ACC112 (cell line): Measurements from ENCODE around the gene LRRC40.

Experiments
- H2AFZ ChIP-seq: fragments of 200-600 bp; sonication (generic); one replicate; pipeline ENCODE4 v1.6.0; 2017; ENCODE audit warnings: antibody characterized with exemption, low read length; ENCODE audit not compliant: unreplicated experiment
- H3K27ac ChIP-seq: fragments of 200-600 bp; sonication (generic); 2 replicates; pipeline ENCODE4 v1.5.1; 2014; ENCODE audit warnings: low read depth, mild to moderate bottlenecking, antibody characterized with exemption, low read length, moderate library complexity
- H3K27me3 ChIP-seq: fragments of 200-600 bp; sonication (generic); 2 replicates; pipeline ENCODE4 v1.6.1; 2014; ENCODE audit warnings: mild to moderate bottlenecking, antibody characterized with exemption, low read length, moderate library complexity, mixed read lengths; ENCODE audit not compliant: insufficient read depth
- H3K36me3 ChIP-seq: fragments of 200-600 bp; sonication (generic); 2 replicates; pipeline ENCODE4 v1.6.1; 2016; ENCODE audit warnings: mild to moderate bottlenecking, antibody characterized with exemption, low read length, moderate library complexity, mixed read lengths; ENCODE audit not compliant: insufficient read depth
- H3K4me1 ChIP-seq: fragments of 200-600 bp; sonication (generic); one replicate; pipeline ENCODE4 v1.6.1; 2016; ENCODE audit warnings: low read length, mixed read lengths; ENCODE audit not compliant: insufficient read depth, unreplicated experiment, control insufficient read depth
- H3K4me3 ChIP-seq: fragments of 200-600 bp; sonication (generic); 2 replicates; pipeline ENCODE4 v1.5.1; 2014; ENCODE audit warnings: mild to moderate bottlenecking, low read depth, low read length
- H3K79me2 ChIP-seq: fragments of 200-600 bp; sonication (generic); one replicate; pipeline ENCODE4 v1.6.0; 2016; ENCODE audit warnings: low read length; ENCODE audit not compliant: control insufficient read depth, unreplicated experiment, insufficient read depth

LRRC40 gene

DNA sequence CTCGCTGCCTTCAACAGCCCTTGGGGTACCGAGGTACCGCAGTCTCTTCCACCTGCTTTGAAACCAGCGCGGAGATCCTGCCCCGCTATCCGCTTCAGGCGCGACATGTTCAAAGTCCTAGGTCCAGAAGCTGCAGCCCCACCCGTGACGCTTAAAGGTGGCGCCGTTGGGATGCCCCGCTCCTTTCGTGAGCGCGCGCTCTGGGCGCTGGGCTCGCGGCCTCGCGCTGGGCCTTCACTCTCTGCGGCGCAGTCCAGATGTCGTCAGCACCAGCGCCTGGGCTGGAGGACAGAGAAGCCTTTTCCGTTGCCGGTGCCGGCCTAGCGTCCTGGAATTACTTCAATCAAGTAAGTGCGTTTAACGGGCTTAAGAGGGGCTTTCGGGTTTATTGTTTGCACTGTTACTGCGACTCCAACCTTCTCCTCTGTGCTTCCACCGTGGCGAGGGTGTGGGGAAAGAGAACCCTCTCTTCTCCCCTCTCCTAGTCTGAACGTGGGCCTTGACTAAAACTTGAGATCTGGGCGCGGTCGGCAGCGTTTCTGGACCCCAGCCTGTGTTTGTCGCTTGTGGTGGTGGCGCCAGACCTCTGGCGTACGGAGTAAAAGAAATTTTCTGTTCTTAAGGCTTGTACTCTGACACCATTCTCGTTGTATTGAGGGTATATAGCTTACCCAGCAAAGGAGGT lies at the start of gene LRRC40:
LRRC40 (minus strand) TSS at position 146 of the 685 bp plus-strand sequence; CDS start at position 107, 39 bp downstream.
- Histone ChIP-seq H3K27me3 (no peaks in the 10 kb centered on the region), H3K79me2 (peaks cover 93% of the 10 kb centered on the region), H3K4me3 (peak within 1 kb of the TSS; percentile 94), H2AFZ (peak within 1 kb of the TSS; percentile 91), H3K4me1 (peaks cover 34% of the 10 kb centered on the region), H3K36me3 (peaks cover 5% of the 10 kb centered on the region; the same call in 1 of the 2 replicates), H3K27ac (peak within 1 kb of the TSS; percentile 92)

DNA sequence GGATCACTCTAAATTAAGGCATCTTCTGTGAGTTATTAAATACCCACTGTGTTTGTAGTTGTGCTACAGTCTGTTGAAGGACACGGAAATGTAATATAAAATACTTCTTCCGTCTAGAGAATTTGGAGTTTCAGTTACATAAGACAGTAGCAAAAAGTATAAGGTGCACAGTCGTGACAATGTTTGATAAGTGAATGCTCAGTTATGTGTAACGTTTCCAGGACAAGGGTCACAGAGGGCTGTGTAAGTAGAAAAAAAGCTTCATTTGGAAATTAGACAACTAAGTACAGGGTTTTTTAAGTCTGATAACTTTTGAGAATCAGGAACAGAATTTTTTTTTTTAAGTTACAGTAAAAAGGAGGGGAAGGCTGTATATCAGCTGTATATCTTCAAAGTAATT lies 43.4 kb upstream of the LRRC40 start:
- Histone ChIP-seq H2AFZ (no peak overlapping the region), H3K27me3 (no peaks in the 10 kb centered on the region), H3K36me3 (peaks cover 80% of the 10 kb centered on the region)

DNA sequence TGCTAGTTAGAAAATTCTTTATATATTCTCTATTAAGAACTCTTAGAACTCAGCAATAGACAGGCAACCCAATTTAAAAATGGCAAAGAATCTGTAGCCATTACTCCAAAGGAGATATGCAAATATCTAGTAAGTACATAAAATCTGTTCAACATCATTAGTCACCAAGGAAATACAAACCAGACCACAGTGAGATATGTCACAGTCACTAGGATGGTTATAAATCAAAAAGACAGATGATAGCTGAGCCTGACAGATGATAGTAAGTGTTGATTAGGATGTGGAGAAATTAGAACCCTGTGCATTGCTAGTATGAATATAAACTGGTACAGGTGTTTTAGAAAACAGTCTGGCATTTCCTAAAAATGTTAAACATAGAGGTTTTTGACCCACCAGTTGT lies 42.4 kb upstream of the LRRC40 start:
- H3K27me3 ChIP-seq, result no peaks in the 10 kb centered on the region
- peaks cover 88% of the 10 kb centered on the region for H3K36me3 ChIP-seq
- H3K79me2 ChIP-seq, result peaks cover 5% of the 10 kb centered on the region
- no peak overlapping the region for H3K27ac ChIP-seq
- H3K4me3 ChIP-seq, result no peak overlapping the region
- H2AFZ ChIP-seq, result no peak overlapping the region
- no peaks in the 10 kb centered on the region for H3K4me1 ChIP-seq

More for the DNA sequence above, 43.4 kb upstream of the LRRC40 start:
- Histone ChIP-seq H3K27ac (no peak overlapping the region), H3K79me2 (peaks cover 1% of the 10 kb centered on the region), H3K4me3 (no peak overlapping the region), H3K4me1 (no peaks in the 10 kb centered on the region)

DNA sequence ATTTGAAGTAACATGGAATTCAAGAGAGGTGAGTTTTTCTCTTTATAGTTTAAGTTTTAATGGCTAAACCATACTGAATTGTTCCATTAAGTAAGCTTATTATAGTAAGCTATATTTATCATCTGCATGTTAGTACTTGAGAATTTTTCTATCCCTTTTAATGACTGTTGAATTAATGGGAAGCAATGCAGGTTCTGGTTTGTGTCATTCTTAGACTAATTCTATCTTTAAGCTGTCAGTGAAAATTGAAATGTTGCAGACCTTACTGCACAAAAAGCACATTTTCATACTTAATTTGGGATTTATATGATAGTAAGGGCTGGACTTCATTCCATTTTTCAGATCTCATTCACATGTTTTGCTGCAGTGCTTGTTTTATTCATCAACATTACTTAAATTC lies 41.7 kb upstream of the LRRC40 start:
- no peak overlapping the region for H3K4me3 ChIP-seq
- H2AFZ ChIP-seq, result no peak overlapping the region
- H3K79me2 ChIP-seq, result peaks cover 5% of the 10 kb centered on the region
- H3K4me1 ChIP-seq, result no peaks in the 10 kb centered on the region
- H3K36me3 ChIP-seq, result peaks cover 89% of the 10 kb centered on the region
- H3K27me3 ChIP-seq, result no peaks in the 10 kb centered on the region
- H3K27ac ChIP-seq, result no peak overlapping the region

DNA sequence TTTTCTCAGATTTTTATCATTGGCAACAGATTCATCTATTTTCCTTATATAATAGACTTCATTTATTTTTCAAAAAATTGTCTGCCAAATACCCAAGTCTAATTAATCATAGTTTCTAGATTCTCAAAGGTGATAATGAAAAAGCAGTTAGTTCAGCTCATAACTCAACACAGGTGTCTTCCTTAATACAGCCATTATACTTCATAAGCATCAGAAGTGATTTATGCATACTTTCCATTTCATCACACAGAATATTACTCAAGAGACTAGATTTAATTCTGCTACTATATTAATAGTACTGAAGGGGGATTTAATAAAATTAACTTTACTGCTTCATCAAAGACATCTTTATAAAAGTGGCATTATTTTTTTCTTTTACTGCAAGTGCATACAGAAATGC lies 34.6 kb upstream of the LRRC40 start:
- peaks cover 65% of the 10 kb centered on the region for H3K36me3 ChIP-seq
- no peaks in the 10 kb centered on the region for H3K27me3 ChIP-seq
- no peak overlapping the region for H3K27ac ChIP-seq
- no peaks in the 10 kb centered on the region for H3K4me1 ChIP-seq
- no peak overlapping the region for H3K4me3 ChIP-seq
- H2AFZ ChIP-seq, result no peak overlapping the region
- H3K79me2 ChIP-seq, result peaks cover 14% of the 10 kb centered on the region

DNA sequence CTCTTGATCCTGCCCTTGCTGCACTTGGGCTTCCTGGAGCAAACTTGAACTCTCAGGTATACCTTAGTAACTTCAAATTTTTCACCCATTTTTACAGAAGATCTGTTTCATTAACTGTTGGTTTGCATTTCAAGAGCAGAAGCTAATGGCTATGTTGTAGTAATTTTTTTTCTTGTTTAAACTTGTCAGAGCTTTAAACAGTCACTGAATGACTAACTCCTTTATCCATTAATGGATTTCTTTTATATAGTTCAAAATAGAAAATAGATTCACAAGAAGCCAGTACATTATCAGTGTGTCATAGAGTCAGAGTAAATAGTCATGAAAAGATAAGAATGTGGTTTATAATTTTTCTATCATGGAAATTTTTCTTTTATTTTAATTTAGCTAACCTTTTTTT lies 29.4 kb upstream of the LRRC40 start:
- Histone ChIP-seq H2AFZ (no peak overlapping the region), H3K4me3 (no peak overlapping the region), H3K4me1 (no peaks in the 10 kb centered on the region), H3K36me3 (peaks cover 78% of the 10 kb centered on the region), H3K79me2 (peaks cover 35% of the 10 kb centered on the region), H3K27me3 (no peaks in the 10 kb centered on the region), H3K27ac (no peak overlapping the region)

DNA sequence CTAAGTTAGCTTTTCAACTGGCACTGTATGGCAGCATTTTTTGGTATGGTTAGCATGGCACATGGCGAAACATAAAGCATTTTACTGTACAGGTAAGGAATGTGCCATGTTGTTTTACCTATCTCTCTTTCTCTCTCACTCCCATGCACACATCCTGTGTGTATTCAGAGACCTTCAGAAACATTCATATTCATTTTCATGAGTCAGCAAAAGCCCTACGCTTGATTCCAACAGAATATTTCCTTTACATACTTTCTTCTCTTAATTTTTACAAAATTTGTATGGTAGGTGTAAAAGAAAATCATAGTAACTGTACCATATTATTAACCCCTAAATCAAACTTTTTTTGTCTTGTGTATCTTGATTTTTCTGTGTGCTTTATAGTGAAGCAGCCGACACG lies 26.1 kb upstream of the LRRC40 start:
- Histone ChIP-seq H3K79me2 (peaks cover 57% of the 10 kb centered on the region), H3K4me3 (no peak overlapping the region), H3K36me3 (peaks cover 73% of the 10 kb centered on the region), H3K27me3 (no peaks in the 10 kb centered on the region), H3K4me1 (peaks cover 16% of the 10 kb centered on the region), H3K27ac (no peak overlapping the region), H2AFZ (no peak overlapping the region)

DNA sequence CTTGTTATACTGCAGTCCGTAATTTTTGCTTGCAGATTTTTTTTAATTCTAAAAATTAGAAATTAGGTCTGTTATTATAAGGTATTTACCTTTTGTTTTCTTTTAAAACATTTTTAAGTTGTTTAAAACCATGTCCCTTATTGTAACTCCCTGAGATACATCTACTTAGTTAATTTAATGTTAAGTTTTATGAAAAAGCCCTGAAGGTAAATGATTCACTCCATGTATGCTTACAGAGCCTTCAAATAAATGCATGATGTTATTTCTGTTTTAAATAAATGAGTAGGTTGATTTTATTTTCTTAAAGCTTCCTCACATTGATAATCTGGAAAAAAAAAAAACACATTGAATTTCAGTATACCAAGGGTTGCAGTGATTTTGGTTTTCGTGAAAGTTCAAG lies 23.3 kb upstream of the LRRC40 start:
- Histone ChIP-seq H2AFZ (no peak overlapping the region), H3K27ac (no peak overlapping the region), H3K4me3 (no peak overlapping the region), H3K4me1 (peaks cover 40% of the 10 kb centered on the region), H3K36me3 (peaks cover 71% of the 10 kb centered on the region), H3K27me3 (no peaks in the 10 kb centered on the region), H3K79me2 (peaks cover 76% of the 10 kb centered on the region)

DNA sequence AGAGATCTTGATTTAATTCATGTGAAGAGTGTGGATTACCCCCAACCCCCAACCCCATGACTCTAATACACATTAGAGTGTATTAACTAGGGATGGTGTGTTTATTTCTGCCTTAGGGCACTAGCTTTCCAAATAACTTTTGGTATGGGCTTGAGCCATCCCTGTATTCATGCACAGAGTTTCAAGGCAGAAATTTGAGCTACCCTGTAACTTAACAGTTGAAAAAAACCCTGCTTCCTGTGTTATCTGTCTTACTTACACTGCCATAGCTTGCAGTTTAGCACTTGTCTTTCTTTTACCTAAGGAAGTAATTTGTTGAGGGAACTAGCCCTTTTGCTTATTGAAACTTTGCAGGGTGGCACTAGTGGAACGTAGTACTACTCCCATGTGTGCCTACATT lies 22.1 kb upstream of the LRRC40 start:
- H3K4me1 ChIP-seq, result peaks cover 48% of the 10 kb centered on the region
- H3K27me3 ChIP-seq, result no peaks in the 10 kb centered on the region
- peaks cover 67% of the 10 kb centered on the region for H3K36me3 ChIP-seq
- peaks cover 85% of the 10 kb centered on the region for H3K79me2 ChIP-seq
- no peak overlapping the region for H3K4me3 ChIP-seq
- 0 out of 2 replicates have a peak overlapping the region, but pooled peaks have one; percentile 10 for H3K27ac ChIP-seq
- no peak overlapping the region for H2AFZ ChIP-seq

DNA sequence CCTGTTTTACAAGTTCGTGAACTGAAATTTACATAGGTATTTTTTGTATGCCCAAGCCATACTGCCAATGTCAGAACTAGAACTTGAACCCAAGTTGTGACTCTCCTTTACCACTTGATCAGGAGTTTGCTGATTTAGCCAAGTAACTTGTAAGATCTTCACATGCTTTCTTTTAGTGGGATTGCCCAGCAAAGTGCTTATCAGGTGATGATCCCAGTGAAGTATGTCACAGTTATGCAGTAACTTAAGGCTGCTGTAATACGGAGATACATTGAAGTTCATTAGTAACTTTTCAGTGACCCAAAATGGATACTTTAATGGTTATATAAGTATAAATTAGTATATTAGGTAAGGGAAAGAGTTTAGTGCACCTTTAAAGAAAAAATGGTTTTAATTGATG lies 19.6 kb upstream of the LRRC40 start:
- H3K27me3 ChIP-seq, result no peaks in the 10 kb centered on the region
- H3K4me3 ChIP-seq, result no peak overlapping the region
- no peak overlapping the region for H2AFZ ChIP-seq
- peaks cover 48% of the 10 kb centered on the region for H3K36me3 ChIP-seq
- no peak overlapping the region for H3K27ac ChIP-seq
- H3K79me2 ChIP-seq, result peaks cover 88% of the 10 kb centered on the region
- peaks cover 48% of the 10 kb centered on the region for H3K4me1 ChIP-seq

DNA sequence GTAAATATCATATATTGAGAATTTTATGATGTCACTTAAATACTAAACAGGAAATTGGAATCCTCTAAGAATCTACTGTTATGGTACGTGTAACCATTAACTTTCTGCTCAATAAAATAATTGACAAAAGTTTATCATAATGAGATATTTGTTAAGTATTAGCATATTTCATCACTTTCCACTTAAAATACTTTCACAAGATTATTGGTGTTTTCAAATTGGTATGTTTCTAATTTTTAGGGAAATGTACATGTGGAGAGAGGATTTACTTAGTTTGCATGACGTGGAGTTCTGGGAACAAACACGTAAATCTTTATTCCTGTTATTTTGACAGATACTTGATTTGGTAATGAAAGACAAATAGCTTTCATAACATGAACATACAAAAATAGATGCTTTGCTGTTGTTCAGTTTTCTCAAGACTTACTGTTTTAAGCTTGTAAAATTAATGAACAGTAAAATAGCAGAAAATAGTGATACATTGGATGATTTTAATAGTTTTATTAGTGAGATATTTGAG lies 17.4 kb upstream of the LRRC40 start:
- peaks cover 92% of the 10 kb centered on the region for H3K79me2 ChIP-seq
- H3K4me1 ChIP-seq, result peaks cover 44% of the 10 kb centered on the region
- H3K4me3 ChIP-seq, result peak overlapping the region; percentile 89
- peaks cover 29% of the 10 kb centered on the region for H3K36me3 ChIP-seq
- no peaks in the 10 kb centered on the region for H3K27me3 ChIP-seq
- no peak overlapping the region for H2AFZ ChIP-seq
- H3K27ac ChIP-seq, result peak overlapping the region; percentile 94
